ENCODE measurements around the gene MON2. TPM values are rescaled to one million over a fixed set of nuclear protein-coding genes. Genes with fewer than 3 reads are reported as not detected.
A peak's percentile ranks its signal among the peaks of the same experiment; 100 is the strongest.

Gene MON2
- total and polyA plus RNA-seq, 7 donors, result 4.9 to 18.2 (median 14.5) TPM

DNA sequence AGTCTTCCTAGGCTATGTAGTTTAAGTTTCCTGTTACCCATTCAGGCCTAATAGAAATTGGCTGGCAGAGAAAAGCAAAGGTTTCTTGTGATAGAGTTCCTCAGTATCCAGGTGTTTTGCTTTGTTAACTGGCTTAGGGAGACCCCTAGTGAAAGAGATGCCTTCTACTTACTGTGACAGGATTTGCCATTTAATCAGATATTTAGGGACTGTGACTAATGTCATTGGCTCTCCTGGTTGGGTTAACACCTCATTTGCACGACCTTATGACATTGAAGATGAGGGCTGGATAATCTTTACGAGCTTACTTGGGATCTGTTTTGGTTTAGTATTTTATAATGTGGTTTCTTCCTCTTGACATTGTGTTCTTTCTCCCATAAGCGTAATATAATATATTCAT lies 5.8 kb downstream of the MON2 start:
- Histone ChIP-seq H3K4me3 (no peak overlapping the region), H3K9me3 (no peaks in the 10 kb centered on the region), H3K27me3 (ENCODE audit: insufficient read depth in 3 of 3, low read length in 2 of 3) (no peaks in the 10 kb centered on the region), H3K27ac (peak overlapping the region; percentile 31), H3K36me3 (ENCODE audit: insufficient read depth in 1 of 2, low read depth in 1 of 2) (peaks cover 4 to 10% of the 10 kb centered on the region in 2 donors), H3K4me1 (peaks cover 38% of the 10 kb centered on the region)
- intact Hi-C loops (cut with DNase I), result loop anchor here in 1 of 2 donors (5.0 kb wide), 1 partner anchor 35 kb away; no protein-coding TSS in a partner anchor
- DNase-seq (no peak), ATAC-seq (peak; percentile 88 to 98 (median 93))
- TF ChIP-seq, protein P1, sequence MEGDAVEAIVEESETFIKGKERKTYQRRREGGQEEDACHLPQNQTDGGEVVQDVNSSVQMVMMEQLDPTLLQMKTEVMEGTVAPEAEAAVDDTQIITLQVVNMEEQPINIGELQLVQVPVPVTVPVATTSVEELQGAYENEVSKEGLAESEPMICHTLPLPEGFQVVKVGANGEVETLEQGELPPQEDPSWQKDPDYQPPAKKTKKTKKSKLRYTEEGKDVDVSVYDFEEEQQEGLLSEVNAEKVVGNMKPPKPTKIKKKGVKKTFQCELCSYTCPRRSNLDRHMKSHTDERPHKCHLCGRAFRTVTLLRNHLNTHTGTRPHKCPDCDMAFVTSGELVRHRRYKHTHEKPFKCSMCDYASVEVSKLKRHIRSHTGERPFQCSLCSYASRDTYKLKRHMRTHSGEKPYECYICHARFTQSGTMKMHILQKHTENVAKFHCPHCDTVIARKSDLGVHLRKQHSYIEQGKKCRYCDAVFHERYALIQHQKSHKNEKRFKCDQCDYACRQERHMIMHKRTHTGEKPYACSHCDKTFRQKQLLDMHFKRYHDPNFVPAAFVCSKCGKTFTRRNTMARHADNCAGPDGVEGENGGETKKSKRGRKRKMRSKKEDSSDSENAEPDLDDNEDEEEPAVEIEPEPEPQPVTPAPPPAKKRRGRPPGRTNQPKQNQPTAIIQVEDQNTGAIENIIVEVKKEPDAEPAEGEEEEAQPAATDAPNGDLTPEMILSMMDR (IDR thresholded peaks at IDR 0.05), result peak; percentile 14
- 26 to 38% (median 27%) methylated on average over 3 of the region's 3 CpGs for WGBS, 3 donors

DNA sequence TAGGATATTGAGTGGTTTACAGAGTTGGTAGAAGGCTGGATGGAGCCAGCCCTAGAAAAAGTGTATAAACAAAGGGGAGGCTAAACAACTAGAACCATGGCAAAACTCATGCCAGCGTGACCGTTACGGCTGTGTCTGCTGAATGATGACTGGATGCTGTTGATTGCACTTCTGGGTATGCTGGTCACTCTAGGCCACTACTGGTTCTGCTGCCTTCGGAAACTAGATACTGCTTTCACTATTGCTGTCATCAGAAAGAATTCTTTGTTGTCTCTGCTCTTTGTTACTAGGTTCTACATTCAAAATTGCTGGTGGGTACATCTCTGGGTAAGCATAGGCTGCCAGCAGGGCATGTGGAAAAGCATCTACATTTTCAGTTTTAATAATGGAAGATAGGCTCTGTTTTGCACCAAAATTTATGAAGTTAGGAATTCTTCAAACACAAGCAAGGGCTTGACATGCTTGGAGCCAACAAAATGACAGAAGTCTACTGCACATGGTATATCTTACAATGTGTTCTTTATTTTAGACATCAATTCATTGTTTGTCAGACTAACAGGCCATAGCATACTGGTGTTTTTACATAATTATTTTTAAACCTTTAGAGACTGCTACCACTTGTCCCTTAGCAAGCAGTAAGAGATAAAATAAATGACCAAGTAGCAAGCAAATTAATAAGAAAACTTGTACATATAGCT lies 15.4 kb downstream of the MON2 start:
- Histone ChIP-seq H3K27me3 (ENCODE audit: insufficient read depth in 3 of 3, low read length in 2 of 3) (no peaks in the 10 kb centered on the region), H3K4me1 (no peaks in the 10 kb centered on the region), H3K27ac (no peak overlapping the region), H3K9me3 (no peaks in the 10 kb centered on the region), H3K4me3 (no peak overlapping the region), H3K36me3 (ENCODE audit: insufficient read depth in 1 of 2, low read depth in 1 of 2) (peaks cover 0 to 23% of the 10 kb centered on the region in 2 donors)
- no peak for ATAC-seq
- intact Hi-C loops (cut with DNase I), result no loop called here
- TF ChIP-seq, protein P1 (IDR thresholded peaks at IDR 0.05), result no peak
- no peak for DNase-seq
- WGBS, 3 donors, result 51 to 60% (median 59%) methylated on average over 4 of the region's 4 CpGs

GRCh38 chr12:62482769-62483168 lies 16.1 kb downstream of the MON2 start:
- H3K9me3 ChIP-seq, result no peaks in the 10 kb centered on the region
- no peaks in the 10 kb centered on the region for H3K27me3 ChIP-seq (ENCODE audit: insufficient read depth in 3 of 3, low read length in 2 of 3)
- no peak for DNase-seq
- H3K4me3 ChIP-seq, result no peak overlapping the region
- H3K4me1 ChIP-seq, result no peaks in the 10 kb centered on the region
- no peak overlapping the region for H3K27ac ChIP-seq
- no peak for ATAC-seq
- WGBS, 3 donors, result 98 to 100% (median 99%) methylated on average over 3 of the region's 3 CpGs
- intact Hi-C loops (cut with DNase I), result no loop called here
- TF ChIP-seq, protein P1 (IDR thresholded peaks at IDR 0.05), result no peak
- peaks cover 0 to 15% of the 10 kb centered on the region in 2 donors for H3K36me3 ChIP-seq (ENCODE audit: insufficient read depth in 1 of 2, low read depth in 1 of 2)

GRCh38 chr12:62484233-62484632 lies 17.6 kb downstream of the MON2 start:
- ATAC-seq, result no peak

More at GRCh38 chr12:62484233-62484632, 17.6 kb downstream of the MON2 start:
- H3K27me3 ChIP-seq (ENCODE audit: insufficient read depth in 3 of 3, low read length in 2 of 3), result no peaks in the 10 kb centered on the region
- H3K27ac ChIP-seq, result no peak overlapping the region
- peaks cover 0 to 7% of the 10 kb centered on the region in 2 donors for H3K36me3 ChIP-seq (ENCODE audit: insufficient read depth in 1 of 2, low read depth in 1 of 2)
- intact Hi-C loops (cut with DNase I), result no loop called here
- TF ChIP-seq, protein P1 (IDR thresholded peaks at IDR 0.05), result no peak
- WGBS, 3 donors, result 82 to 87% (median 83%) methylated on average over 2 of the region's 2 CpGs
- no peak overlapping the region for H3K4me3 ChIP-seq
- no peak for DNase-seq
- no peaks in the 10 kb centered on the region for H3K4me1 ChIP-seq
- no peaks in the 10 kb centered on the region for H3K9me3 ChIP-seq

Measured in psoas muscle (tissue), 8 donors.